ENCODE results near the gene CD300E. TPM values are rescaled to one million over a fixed set of nuclear protein-coding genes. Genes with fewer than 3 reads are reported as not detected.

The CD300E gene
- total RNA-seq, 6 experiments from 2014 or later = not detected

- TF ChIP-seq, protein P1, sequence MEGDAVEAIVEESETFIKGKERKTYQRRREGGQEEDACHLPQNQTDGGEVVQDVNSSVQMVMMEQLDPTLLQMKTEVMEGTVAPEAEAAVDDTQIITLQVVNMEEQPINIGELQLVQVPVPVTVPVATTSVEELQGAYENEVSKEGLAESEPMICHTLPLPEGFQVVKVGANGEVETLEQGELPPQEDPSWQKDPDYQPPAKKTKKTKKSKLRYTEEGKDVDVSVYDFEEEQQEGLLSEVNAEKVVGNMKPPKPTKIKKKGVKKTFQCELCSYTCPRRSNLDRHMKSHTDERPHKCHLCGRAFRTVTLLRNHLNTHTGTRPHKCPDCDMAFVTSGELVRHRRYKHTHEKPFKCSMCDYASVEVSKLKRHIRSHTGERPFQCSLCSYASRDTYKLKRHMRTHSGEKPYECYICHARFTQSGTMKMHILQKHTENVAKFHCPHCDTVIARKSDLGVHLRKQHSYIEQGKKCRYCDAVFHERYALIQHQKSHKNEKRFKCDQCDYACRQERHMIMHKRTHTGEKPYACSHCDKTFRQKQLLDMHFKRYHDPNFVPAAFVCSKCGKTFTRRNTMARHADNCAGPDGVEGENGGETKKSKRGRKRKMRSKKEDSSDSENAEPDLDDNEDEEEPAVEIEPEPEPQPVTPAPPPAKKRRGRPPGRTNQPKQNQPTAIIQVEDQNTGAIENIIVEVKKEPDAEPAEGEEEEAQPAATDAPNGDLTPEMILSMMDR (IDR thresholded peaks at IDR 0.05) = no peak
- H3K4me1 Mint-ChIP-seq (ENCODE audit: low read depth) = no peaks in the 10 kb centered on the region
- H3K27ac Mint-ChIP-seq = no peak overlapping the region
- peaks cover 5% of the 10 kb centered on the region; the same call in 1 of the 2 replicates for H3K27me3 Mint-ChIP-seq (ENCODE audit: insufficient read depth)
- no peaks in the 10 kb centered on the region; the same call in 1 of the 2 replicates for H3K36me3 Mint-ChIP-seq (ENCODE audit: low read depth)
- H3K4me3 Mint-ChIP-seq = no peak overlapping the region
- no peak for DNase-seq
- peaks cover 55% of the 10 kb centered on the region for H3K9me3 Mint-ChIP-seq
These were observed 28.3 kb downstream of the CD300E start for GRCh38 chr17:74595037-74595750.

DNA sequence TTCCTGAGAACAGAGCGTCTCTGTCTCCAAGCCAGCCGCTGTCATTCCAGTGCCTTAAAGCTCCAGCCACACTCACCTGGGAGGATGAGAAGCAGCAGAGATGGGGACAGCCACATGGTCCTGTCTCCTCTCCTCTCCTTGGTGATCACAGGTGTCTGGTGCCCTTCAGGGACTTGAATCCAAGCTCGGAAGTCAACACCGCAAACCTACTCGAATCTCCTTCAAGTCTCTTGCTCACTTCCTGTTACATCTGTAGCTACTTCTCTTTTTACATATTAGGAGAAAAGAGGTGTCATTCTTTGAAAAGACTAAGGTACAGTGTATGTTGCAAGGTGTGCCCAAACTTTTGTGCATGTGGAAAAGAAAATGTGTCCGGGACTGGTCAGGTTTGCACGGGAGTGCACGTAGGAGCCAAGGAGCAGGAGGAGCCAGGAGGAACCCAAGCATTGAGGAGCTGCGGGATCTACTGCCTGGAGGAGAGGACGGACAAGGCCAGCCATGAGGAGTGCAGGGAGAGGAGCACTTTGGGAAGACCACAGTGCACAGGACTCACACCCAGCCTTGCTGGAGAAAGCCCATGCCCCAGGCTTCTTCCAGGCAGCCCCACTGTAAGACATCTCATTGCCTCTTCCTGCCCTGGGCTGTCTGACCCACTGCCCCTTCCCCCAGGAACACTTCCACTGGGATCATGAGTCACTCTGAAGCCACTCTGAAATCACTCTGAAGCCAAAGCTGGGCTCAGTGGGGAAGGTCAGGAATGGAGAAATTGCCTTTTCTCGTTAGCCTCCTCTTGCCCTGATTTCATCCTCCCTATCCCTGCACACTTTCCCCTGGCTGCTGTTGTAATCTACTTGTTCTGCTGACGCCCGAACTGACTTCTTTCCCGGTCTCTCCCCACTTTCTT, 31.2 kb downstream of the CD300E start, which contains the start of gene CD300LD:
CD300LD (minus strand) TSS at position 197 of the 904 bp plus-strand sequence; CDS start at position 116, 81 bp downstream.
- no peaks in the 10 kb centered on the region for H3K27me3 Mint-ChIP-seq (ENCODE audit: insufficient read depth)
- no peak within 1 kb of the TSS for H3K4me3 Mint-ChIP-seq
- TF ChIP-seq, protein P1 (IDR thresholded peaks at IDR 0.05) = no peak
- DNase-seq = no peak
- H3K9me3 Mint-ChIP-seq = peaks cover 71% of the 10 kb centered on the region
- H3K36me3 Mint-ChIP-seq (ENCODE audit: low read depth) = no peaks in the 10 kb centered on the region; the same call in 1 of the 2 replicates
- H3K27ac Mint-ChIP-seq = no peak within 1 kb of the TSS
- no peaks in the 10 kb centered on the region for H3K4me1 Mint-ChIP-seq (ENCODE audit: low read depth)

GRCh38 chr17:74591503-74591902, 32.0 kb downstream of the CD300E start:
- no peak overlapping the region for H3K4me3 Mint-ChIP-seq
- no peaks in the 10 kb centered on the region for H3K27me3 Mint-ChIP-seq (ENCODE audit: insufficient read depth)
- H3K27ac Mint-ChIP-seq = no peak overlapping the region
- H3K9me3 Mint-ChIP-seq = peaks cover 66% of the 10 kb centered on the region
- H3K36me3 Mint-ChIP-seq (ENCODE audit: low read depth) = no peaks in the 10 kb centered on the region; the same call in 1 of the 2 replicates
- no peaks in the 10 kb centered on the region for H3K4me1 Mint-ChIP-seq (ENCODE audit: low read depth)
- no peak for DNase-seq
- TF ChIP-seq, protein P1 (IDR thresholded peaks at IDR 0.05) = no peak

- H3K27me3 Mint-ChIP-seq (ENCODE audit: insufficient read depth) = no peaks in the 10 kb centered on the region
- no peak overlapping the region for H3K4me3 Mint-ChIP-seq
- TF ChIP-seq, protein P1 (IDR thresholded peaks at IDR 0.05) = no peak
- no peak overlapping the region for H3K27ac Mint-ChIP-seq
- no peaks in the 10 kb centered on the region for H3K4me1 Mint-ChIP-seq (ENCODE audit: low read depth)
- H3K36me3 Mint-ChIP-seq (ENCODE audit: low read depth) = peaks cover 4% of the 10 kb centered on the region; the same call in 1 of the 2 replicates
- DNase-seq = no peak
- H3K9me3 Mint-ChIP-seq = peaks cover 49% of the 10 kb centered on the region
These were observed 37.8 kb downstream of the CD300E start for GRCh38 chr17:74585711-74586110.

DNA sequence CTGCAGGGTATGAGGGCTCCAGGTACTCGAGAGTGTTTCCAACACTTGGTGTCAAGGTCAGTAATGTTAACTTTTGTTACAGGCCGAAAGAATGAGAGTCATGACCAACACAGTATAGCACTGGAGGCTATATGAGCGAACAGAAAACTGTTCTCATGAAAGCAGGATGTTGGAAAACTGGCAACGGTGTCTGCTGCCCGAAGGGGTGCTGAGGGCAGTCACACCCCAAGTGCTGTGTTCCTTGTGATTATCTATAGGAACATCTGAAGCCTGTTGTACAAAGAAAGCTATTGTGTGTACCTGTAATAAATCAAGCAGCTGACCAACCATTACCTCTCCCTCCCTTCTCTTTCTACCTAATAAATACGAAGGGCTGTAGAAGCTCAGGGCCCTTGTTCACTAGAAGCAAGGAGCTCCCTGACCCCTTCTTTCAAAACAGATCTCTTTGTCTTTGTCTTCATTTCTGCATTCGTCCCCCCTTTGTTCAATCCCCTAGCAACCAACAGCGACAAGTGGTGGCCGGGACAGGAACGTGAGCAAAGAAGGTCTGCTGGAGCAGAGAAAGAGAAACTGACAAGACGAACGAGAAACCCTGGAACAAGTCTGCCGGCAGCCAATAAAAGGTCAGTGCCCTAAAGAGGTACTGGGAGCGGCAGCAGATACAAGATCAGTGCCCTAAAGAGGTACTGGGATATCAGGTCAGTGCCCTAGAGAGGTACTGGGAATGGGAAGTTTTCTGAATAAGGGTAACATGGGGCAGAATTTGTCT, 39.1 kb downstream of the CD300E start:
- TF ChIP-seq, protein P1 (IDR thresholded peaks at IDR 0.05) = no peak
- H3K9me3 Mint-ChIP-seq = peaks cover 46% of the 10 kb centered on the region
- no peak overlapping the region for H3K4me3 Mint-ChIP-seq
- peaks cover 9% of the 10 kb centered on the region; the same call in 1 of the 2 replicates for H3K36me3 Mint-ChIP-seq (ENCODE audit: low read depth)
- DNase-seq = no peak
- no peak overlapping the region for H3K27ac Mint-ChIP-seq
- no peaks in the 10 kb centered on the region for H3K27me3 Mint-ChIP-seq (ENCODE audit: insufficient read depth)
- H3K4me1 Mint-ChIP-seq (ENCODE audit: low read depth) = no peaks in the 10 kb centered on the region

Data from HFFc6 (cell line).